GM19023 (cell line): Measurements from ENCODE around the gene STOML1.
"Not testable (repeated sequence)": the region's sequence is repeated elsewhere in the genome, so short reads cannot be mapped to it uniquely, and the experiment has no call there.

Experiments used
- ATAC-seq: cut with Tn5 transposase; IDR thresholded peaks from one replicate; pipeline ENCODE4 v1.9.1; 2021; ENCODE audit warnings: mild to moderate bottlenecking, moderate library complexity; ENCODE audit not compliant: unreplicated experiment

The STOML1 gene

DNA sequence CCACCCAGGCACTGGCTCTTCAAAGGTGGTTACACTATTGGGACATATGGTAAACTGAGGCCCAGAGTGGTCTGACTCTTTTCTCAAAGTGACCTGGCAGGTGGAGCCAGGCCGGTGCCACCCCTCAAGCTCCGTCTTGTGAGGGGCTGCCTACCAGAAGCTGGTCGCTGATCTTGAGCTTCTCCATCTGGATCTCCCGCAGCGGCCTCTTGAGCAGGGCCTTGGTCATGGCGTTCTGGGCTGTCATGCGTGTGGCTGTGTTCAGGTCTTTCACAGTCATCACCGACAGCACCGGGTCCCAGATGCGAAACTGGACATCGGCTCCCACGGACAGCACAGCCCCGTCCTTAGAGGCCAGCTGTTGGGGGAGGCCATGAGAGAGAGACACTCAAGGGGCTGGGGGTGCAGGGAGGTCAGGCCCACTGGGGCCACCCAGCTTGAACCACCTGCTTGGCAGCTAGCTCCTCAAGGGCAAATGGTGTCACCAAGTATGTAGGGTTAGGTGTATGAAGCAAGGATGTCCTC, 3.6 kb downstream of the STOML1 start:
- no peak for ATAC-seq

- ATAC-seq: no peak
Measured at GRCh38 chr15:73987681-73988444, 4.2 kb downstream of the STOML1 start.

DNA sequence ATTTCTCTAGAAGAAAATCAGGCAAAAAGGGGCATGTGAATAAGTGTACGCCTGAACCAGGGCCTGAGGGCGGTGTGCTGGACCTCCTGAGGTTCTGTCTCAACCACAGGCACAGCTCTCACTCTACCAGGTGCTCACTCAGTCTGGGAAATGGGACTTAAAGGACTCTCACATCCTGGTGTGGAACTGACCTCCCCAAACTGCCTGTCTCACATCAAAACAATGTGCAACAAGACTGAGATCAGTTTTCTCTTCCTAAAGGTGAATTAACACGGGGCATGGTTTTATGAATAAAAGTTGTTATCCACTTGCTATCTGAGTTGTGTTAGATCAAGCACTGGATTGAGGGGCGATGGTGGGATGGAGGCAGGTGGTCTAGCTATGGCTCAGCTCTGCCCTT, 4.8 kb downstream of the STOML1 start:
- ATAC-seq: no peak

GRCh38 chr15:73986776-73987056, 5.4 kb downstream of the STOML1 start:
- ATAC-seq: no peak

DNA sequence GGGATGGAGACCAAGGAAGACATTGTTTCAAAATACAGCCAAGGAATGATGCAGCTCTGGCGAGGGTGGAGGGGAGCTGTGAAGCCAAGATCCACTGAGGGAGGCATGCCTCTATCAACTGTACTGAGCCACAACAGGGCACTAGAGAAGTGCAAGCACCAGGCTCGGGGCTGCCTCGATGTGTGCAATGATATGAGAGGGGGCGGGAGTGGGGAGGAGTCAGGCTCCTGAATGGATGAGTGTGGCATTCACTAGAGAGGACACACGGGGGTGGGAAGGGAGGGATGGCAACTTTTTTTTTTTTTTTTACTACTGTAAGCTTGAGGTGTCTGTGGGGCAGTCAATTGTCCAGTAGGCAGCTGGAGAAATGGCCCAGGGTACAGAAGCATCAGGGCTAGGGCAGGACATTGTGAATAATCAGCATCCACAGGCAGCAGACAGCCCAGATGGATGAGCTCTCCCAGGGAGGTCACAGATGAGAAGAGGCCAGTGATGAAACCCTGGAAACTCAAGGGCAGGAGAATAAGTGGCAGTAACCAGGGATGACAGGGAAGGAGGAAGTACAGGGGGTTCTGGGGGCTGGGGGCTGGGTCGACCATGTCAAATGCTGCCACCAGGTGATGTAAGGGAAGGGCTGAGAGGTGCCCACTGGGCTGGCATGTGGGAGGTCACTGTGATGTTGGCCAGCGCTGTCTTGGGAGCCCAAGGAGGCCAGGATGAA, 5.9 kb downstream of the STOML1 start:
- ATAC-seq: no peak

DNA sequence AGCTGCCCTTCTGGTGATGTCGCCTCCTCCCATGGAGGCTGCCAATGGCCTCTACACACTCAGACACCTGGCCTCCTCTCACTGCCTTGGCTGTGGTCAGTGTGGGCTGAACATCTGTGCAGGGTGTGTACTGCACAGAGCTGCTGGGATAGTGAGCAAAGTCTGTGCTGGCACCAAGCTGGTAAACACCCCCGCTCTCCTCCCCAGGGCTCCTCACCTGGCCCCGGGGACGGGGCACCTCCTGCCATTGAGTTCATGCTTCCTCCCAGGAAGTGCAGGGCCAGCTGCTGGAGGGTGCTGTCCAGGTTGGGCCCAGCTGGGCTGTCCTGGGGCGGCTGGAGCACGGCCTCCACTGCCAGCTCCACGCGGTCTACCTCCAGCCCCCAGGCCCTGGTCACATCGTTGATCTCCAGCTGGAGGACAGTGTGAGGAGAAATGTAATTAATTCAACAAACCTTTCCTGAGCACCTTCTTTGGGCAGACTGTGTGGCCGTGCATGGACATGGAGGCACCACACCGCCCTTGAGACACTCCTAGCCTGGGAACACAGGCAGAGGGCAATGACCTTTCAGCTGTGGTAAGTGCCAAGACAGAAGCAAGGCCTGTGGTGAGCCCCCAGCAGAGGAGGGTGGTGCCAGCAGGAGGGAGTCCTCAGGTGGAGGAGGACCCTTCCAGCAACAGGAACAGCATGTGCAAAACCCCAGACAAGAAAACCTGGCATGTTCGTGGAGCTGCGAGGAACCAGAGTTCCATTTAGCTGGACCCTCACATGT, 6.8 kb downstream of the STOML1 start:
- ATAC-seq: no peak

DNA sequence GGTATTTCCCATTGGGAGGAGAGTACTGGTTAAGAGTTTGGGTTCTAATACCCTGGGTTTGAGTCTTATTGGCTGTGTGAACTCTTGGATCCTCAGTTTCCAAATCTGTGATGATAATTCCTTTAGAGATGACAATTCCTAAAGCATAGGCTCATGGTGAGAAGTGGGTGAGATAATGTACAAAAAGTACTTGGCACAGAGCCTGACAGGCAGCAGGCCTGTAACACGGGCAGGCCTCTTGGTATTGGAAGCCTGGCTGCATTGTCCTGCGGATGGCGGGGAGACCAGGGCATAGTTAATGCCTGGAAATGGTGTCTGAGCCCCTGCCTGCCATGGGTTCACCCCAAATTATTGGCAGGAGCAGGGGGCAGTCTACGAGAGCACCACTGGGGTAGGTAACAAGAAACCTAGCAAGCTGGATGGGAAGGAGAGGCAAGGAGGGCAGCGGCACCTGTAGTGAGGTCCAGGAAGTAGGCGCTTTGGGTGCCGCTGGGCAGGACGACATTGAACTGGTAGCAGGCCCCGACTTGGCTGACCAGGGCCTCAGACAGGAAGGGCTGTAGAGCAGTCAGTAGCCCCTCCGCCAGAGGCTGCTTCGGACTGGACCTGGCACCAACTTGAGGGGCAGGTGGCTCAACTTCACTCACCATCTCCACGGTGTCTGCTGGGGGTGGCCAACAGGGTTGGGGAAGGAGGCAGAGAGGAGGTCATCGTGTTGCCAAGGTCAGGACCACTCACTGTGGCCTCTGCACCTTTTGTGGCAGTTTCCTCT, 7.7 kb downstream of the STOML1 start:
- no peak for ATAC-seq

GRCh38 chr15:73983773-73984172, 8.3 kb downstream of the STOML1 start:
- no peak for ATAC-seq

DNA sequence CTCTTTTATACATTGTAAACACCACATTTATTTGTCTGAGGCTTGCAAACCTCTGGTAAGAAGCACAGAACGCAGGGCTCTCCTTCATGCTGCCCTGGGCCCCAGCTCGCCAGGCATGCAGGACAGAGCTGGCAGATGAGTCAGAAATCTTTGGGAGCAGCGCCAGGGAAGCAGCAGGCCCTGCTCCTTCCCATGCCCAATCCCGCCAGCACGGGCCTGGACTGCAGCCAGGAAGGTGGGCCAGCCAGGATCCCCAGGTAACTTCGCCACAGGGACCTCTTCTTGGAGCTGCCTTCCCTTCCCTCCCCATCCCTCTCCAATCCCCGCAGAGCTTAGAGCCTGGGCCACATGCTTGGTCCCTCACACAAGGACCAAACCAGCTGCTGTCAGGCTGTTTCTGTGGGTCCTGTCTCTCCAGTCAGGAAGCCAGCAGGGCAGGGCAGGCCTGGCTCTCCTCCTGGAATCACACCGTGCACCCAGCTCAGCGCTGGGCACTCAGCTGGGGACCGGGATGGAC, 8.8 kb downstream of the STOML1 start:
- ATAC-seq: no peak

GRCh38 chr15:73982222-73982962, 9.7 kb downstream of the STOML1 start:
- ATAC-seq: no peak

DNA sequence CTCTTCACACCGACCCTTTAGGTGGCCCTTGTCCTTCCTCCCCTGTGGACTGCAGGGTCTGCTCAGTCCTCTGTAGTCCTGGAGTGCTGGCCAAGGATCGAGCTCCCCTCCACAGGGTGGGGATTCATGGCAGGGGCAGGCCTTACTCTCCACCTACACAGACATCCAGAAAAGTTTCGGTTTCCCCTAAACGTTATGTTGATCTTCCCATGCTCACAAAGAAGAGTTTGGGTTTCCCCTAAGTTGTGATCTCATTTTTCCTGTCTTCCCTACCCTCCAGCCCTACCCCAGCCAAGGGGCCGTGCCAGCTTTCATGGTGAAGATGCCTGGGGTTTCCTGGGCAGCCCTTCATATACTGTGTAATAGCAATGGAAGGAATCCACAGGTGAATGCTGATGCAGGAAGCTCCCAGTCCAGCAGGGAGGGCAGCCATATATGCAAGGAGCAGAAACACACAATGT, 10.3 kb downstream of the STOML1 start:
- ATAC-seq: no peak

- no peak for ATAC-seq
Measured at GRCh38 chr15:73979636-73980035, 12.5 kb downstream of the STOML1 start.

DNA sequence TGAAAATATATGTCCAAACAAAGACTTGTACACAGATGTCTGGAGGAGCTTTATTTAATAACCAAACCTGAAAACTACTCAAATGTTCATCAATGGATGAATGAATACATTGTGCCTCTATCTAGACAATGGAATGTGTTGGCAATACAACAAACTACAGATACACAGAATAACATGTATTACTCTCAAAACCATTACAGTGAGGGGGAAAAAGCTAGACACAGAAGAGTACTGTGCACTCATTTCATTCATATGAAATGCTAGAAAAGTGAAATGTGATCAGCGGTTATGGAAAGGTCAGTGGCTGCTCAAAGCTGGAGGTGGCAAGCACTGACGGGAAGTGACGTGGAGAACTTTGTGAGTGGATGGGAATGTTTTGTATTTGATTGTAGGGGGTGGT, 13.2 kb downstream of the STOML1 start:
- no peak for ATAC-seq

DNA sequence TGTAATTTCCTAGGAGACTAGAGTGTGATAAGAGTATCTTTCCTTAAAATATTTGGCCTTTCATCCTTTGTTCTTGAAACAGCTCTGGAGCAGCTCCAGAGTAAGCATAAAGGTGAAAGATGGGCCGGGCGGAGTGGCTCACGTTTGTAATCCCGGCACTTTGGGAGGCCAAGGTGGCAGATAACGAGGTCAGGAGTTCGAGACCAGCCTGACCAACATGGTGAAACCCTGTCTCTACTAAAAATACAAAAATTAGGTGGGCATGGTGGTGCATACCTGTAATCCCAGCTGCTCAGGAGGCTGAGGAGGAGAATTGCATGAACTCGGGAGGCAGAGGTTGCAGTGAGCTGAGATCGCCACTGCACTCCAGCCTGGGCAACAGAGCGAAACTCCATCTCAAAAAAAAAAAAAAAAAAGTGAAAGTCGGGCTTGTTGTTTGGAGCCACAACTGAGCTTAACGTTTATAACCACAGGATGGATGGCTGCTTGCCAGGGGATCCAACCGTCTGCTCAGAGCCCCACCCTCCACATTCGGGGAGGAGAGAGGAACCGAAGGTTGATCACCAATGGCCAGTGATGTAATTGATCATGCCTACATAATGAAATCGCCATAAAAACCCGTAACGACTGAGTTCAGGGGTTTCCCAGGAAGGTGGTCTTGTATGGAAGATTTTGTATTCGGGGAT, 16.5 kb downstream of the STOML1 start:
- ATAC-seq: not testable (repeated sequence)

- ATAC-seq: not testable (repeated sequence)
Measured at GRCh38 chr15:73973683-73974200, 18.4 kb downstream of the STOML1 start.

DNA sequence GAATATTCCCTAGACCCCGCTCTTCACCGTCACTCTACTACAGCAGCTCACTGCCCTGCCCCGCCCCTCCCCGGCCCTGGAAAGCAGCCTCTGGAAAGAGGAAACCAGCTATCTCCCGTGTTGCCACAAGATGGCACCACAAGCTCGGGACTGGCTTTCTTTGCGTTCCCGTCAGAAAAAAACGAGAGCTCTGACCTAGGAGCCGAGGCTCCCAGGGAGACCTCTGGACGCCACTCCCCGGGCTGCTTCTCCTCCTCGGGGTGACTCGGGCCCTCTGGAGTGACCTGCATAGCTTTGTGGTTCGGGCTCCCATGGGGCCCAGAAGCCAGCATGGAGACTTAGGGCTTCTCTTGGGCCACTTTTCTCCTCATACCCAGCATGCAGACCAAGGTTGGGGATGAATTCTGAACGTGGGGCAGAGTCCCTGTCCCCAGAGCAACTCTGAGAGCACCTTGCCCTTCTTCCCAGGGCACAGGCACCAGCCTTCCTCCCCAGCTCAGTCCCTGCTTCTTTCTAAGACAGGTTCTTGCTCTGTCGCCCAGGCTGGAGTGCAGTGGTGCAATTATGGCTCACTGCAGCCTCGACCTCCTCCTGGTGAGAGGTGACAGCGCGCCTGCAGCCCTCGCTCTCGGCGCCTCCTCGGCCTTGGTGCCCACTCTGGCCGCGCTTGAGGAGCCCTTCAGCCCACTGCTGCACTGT, 19.0 kb downstream of the STOML1 start:
- ATAC-seq: no peak

DNA sequence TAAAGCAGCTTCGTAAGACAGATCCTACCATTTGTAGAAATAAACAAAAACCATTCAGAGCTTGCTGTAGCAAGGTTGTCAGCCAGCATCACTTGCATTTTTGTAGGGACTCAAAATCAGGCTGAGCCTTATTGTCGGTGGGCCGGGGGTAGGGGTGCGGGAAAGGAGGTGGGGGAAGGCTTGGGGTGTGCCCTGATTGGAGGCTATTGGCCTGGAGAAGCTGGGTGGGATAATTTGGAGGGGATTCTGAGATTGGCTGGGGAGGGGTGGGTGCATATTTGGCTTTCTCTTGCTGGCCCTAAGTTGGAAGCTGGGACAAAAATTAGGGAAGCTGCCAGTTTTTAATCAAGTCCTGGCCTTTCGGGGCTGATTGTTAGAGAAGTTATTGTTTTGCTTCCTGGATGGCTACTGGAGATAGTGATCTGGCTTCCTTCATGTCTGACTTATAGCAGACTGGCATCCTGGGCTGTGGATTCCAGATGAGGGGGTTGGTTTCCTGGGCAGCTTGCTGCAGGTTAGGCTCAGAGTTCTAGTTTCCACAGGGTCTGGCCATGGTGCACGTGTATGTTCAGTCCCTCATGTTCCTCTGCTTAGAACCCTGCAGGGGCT, 22.8 kb downstream of the STOML1 start:
- no peak for ATAC-seq

- no peak for ATAC-seq
Measured at GRCh38 chr15:73968461-73968860, 23.6 kb downstream of the STOML1 start.
